Activated T-cell treated with anti-CD3 and anti-CD28 coated beads, Interleukin-2, amount 50 U/mL, for 72 hours (primary cell): Measurements from ENCODE around the gene PDE10A. TPM values are rescaled to one million over a fixed set of nuclear protein-coding genes. Genes with fewer than 3 reads are reported as not detected.

Experiments
- ATAC-seq, 2 donors: fragments of 150-1000 bp; cut with Tn5 transposase; replicated peaks in 1 of 2; 2 replicates each; pipeline ENCODE4 v1.10.0; 2021; ENCODE audit warnings: moderate library complexity in 2 of 2, mild to moderate bottlenecking in 1 of 2
- DNase-seq, 2 donors: peaks; one replicate each; pipeline ENCODE4 v3.0.0; 2021 to 2022; ENCODE audit warnings: mixed read lengths in 1 of 2
- H3K27ac Mint-ChIP-seq: one replicate; pipeline ENCODE4 v1.8.0; 2022; ENCODE audit warnings: mild to moderate bottlenecking, moderate library complexity, mixed read lengths
- H3K27me3 Mint-ChIP-seq: one replicate; pipeline ENCODE4 v1.8.0; 2022; ENCODE audit warnings: low read depth, mixed read lengths
- H3K36me3 Mint-ChIP-seq, 2 donors: one replicate each; pipeline ENCODE4 v1.8.0; 2022; ENCODE audit warnings: mixed read lengths in 2 of 2, mild to moderate bottlenecking in 1 of 2; ENCODE audit not compliant: insufficient read depth in 2 of 2
- H3K4me1 Mint-ChIP-seq: one replicate; pipeline ENCODE4 v1.8.0; 2022; ENCODE audit warnings: low read depth, mixed read lengths
- H3K4me3 Mint-ChIP-seq, 2 donors: one replicate each; pipeline ENCODE4 v1.8.0; 2022; ENCODE audit warnings: mild to moderate bottlenecking in 2 of 2, mixed read lengths in 2 of 2, moderate library complexity in 2 of 2
- H3K9me3 Mint-ChIP-seq, 2 donors: one replicate each; pipeline ENCODE4 v1.8.0; 2022; ENCODE audit warnings: mixed read lengths in 2 of 2
- total RNA-seq, 2 donors: library from RNA; stranded (reverse); gene quantifications; one replicate each; pipeline ENCODE4 v1.2.3, GENCODE V29; 2022

PDE10A gene
- total RNA-seq, 2 donors from 2014 or later = not detected

- H3K9me3 Mint-ChIP-seq = peaks cover 0 to 2% of the 10 kb centered on the region in 2 donors
- no peaks in the 10 kb centered on the region for H3K27me3 Mint-ChIP-seq
- no peaks in the 10 kb centered on the region for H3K36me3 Mint-ChIP-seq
- no peak overlapping the region for H3K27ac Mint-ChIP-seq
- no peaks in the 10 kb centered on the region for H3K4me1 Mint-ChIP-seq
- ATAC-seq (no peak), DNase-seq (no peak)
- no peak overlapping the region for H3K4me3 Mint-ChIP-seq
Measured at GRCh38 chr6:165692106-165692653, 29.1 kb upstream of the PDE10A start.

- Mint-ChIP-seq H3K27ac (no peak overlapping the region), H3K9me3 (peaks cover 0 to 2% of the 10 kb centered on the region in 2 donors), H3K36me3 (no peaks in the 10 kb centered on the region), H3K27me3 (no peaks in the 10 kb centered on the region), H3K4me3 (no peak overlapping the region), H3K4me1 (no peaks in the 10 kb centered on the region)
- ATAC-seq (no peak), DNase-seq (no peak)
Measured at GRCh38 chr6:165689699-165690098, 26.7 kb upstream of the PDE10A start.

- ATAC-seq = no peak
- no peaks in the 10 kb centered on the region for H3K36me3 Mint-ChIP-seq
- no peaks in the 10 kb centered on the region for H3K4me1 Mint-ChIP-seq
- no peak for DNase-seq
- H3K9me3 Mint-ChIP-seq = peaks cover 2% of the 10 kb centered on the region in 2 donors
- no peak overlapping the region for H3K4me3 Mint-ChIP-seq
- no peak overlapping the region for H3K27ac Mint-ChIP-seq
- H3K27me3 Mint-ChIP-seq = no peaks in the 10 kb centered on the region
Measured at GRCh38 chr6:165686596-165687365, 23.7 kb upstream of the PDE10A start.

GRCh38 chr6:165685302-165685701 lies 22.3 kb upstream of the PDE10A start:
- ATAC-seq (no peak), DNase-seq (no peak)
- H3K4me3 Mint-ChIP-seq = no peak overlapping the region
- peaks cover 2% of the 10 kb centered on the region in 2 donors for H3K9me3 Mint-ChIP-seq
- no peak overlapping the region for H3K27ac Mint-ChIP-seq
- H3K27me3 Mint-ChIP-seq = no peaks in the 10 kb centered on the region
- H3K4me1 Mint-ChIP-seq = no peaks in the 10 kb centered on the region
- H3K36me3 Mint-ChIP-seq = no peaks in the 10 kb centered on the region

GRCh38 chr6:165684333-165684732 lies 21.3 kb upstream of the PDE10A start:
- Mint-ChIP-seq H3K4me3 (no peak overlapping the region), H3K36me3 (no peaks in the 10 kb centered on the region), H3K27me3 (no peaks in the 10 kb centered on the region), H3K9me3 (peaks cover 0 to 2% of the 10 kb centered on the region in 2 donors), H3K27ac (no peak overlapping the region), H3K4me1 (no peaks in the 10 kb centered on the region)
- DNase-seq (no peak), ATAC-seq (no peak)

GRCh38 chr6:165680975-165681374 lies 17.9 kb upstream of the PDE10A start:
- Mint-ChIP-seq H3K27ac (no peak overlapping the region), H3K9me3 (peaks cover 7 to 11% of the 10 kb centered on the region in 2 donors), H3K4me3 (no peak overlapping the region), H3K4me1 (no peaks in the 10 kb centered on the region), H3K36me3 (peaks cover 0 to 3% of the 10 kb centered on the region in 2 donors), H3K27me3 (no peaks in the 10 kb centered on the region)
- ATAC-seq = no peak
- DNase-seq = no peak

- Mint-ChIP-seq H3K4me3 (no peak overlapping the region), H3K4me1 (no peaks in the 10 kb centered on the region), H3K9me3 (peaks cover 7 to 11% of the 10 kb centered on the region in 2 donors), H3K36me3 (peaks cover 0 to 3% of the 10 kb centered on the region in 2 donors), H3K27ac (no peak overlapping the region), H3K27me3 (no peaks in the 10 kb centered on the region)
- ATAC-seq (no peak), DNase-seq (no peak)
Measured at GRCh38 chr6:165679326-165679725, 16.3 kb upstream of the PDE10A start.

- H3K36me3 Mint-ChIP-seq = peaks cover 0 to 3% of the 10 kb centered on the region in 2 donors
- H3K27ac Mint-ChIP-seq = no peak overlapping the region
- ATAC-seq (no peak), DNase-seq (no peak)
- H3K4me1 Mint-ChIP-seq = no peaks in the 10 kb centered on the region
- H3K27me3 Mint-ChIP-seq = no peaks in the 10 kb centered on the region
- no peak overlapping the region for H3K4me3 Mint-ChIP-seq
- H3K9me3 Mint-ChIP-seq = peaks cover 7 to 10% of the 10 kb centered on the region in 2 donors
Measured at GRCh38 chr6:165678904-165679303, 15.9 kb upstream of the PDE10A start.

- ATAC-seq (no peak), DNase-seq (no peak)
- H3K36me3 Mint-ChIP-seq = peaks cover 0 to 3% of the 10 kb centered on the region in 2 donors
- peaks cover 7 to 10% of the 10 kb centered on the region in 2 donors for H3K9me3 Mint-ChIP-seq
- H3K27me3 Mint-ChIP-seq = no peaks in the 10 kb centered on the region
- H3K4me3 Mint-ChIP-seq = no peak overlapping the region
- no peaks in the 10 kb centered on the region for H3K4me1 Mint-ChIP-seq
- H3K27ac Mint-ChIP-seq = peak overlapping the region; percentile 59
Measured at GRCh38 chr6:165678429-165678828, 15.4 kb upstream of the PDE10A start.

- Mint-ChIP-seq H3K4me1 (no peaks in the 10 kb centered on the region), H3K27me3 (no peaks in the 10 kb centered on the region), H3K27ac (no peak overlapping the region), H3K4me3 (no peak overlapping the region), H3K36me3 (peaks cover 0 to 3% of the 10 kb centered on the region in 2 donors), H3K9me3 (peaks cover 7 to 11% of the 10 kb centered on the region in 2 donors)
- ATAC-seq (no peak), DNase-seq (no peak)
Measured at GRCh38 chr6:165677091-165677490, 14.1 kb upstream of the PDE10A start.

- Mint-ChIP-seq H3K27ac (no peak overlapping the region), H3K4me3 (no peak overlapping the region), H3K36me3 (peaks cover 0 to 3% of the 10 kb centered on the region in 2 donors), H3K4me1 (no peaks in the 10 kb centered on the region), H3K9me3 (peaks cover 7 to 11% of the 10 kb centered on the region in 2 donors), H3K27me3 (no peaks in the 10 kb centered on the region)
- ATAC-seq = no peak
- DNase-seq = no peak
Measured at GRCh38 chr6:165676435-165677068, 13.5 kb upstream of the PDE10A start.

GRCh38 chr6:165675120-165675519 lies 12.1 kb upstream of the PDE10A start:
- no peaks in the 10 kb centered on the region for H3K27me3 Mint-ChIP-seq
- H3K36me3 Mint-ChIP-seq = peaks cover 0 to 3% of the 10 kb centered on the region in 2 donors
- no peak overlapping the region for H3K4me3 Mint-ChIP-seq

More at GRCh38 chr6:165675120-165675519, 12.1 kb upstream of the PDE10A start:
- peaks cover 7 to 11% of the 10 kb centered on the region in 2 donors for H3K9me3 Mint-ChIP-seq
- H3K27ac Mint-ChIP-seq = no peak overlapping the region
- DNase-seq (no peak), ATAC-seq (no peak)
- no peaks in the 10 kb centered on the region for H3K4me1 Mint-ChIP-seq
